HG02870 (cell line): Measurements from ENCODE around the gene CDC42BPB.
A peak's percentile ranks its signal among the peaks of the same experiment; 100 is the strongest.

ENCODE experiments used
- ATAC-seq: cut with Tn5 transposase; IDR thresholded peaks from one replicate; pipeline ENCODE4 v1.9.1; 2021; ENCODE audit warnings: mild to moderate bottlenecking, moderate library complexity; ENCODE audit not compliant: unreplicated experiment

The CDC42BPB gene

GRCh38 chr14:103057372-103058163 lies at the start of gene CDC42BPB:
TSS of gene CDC42BPB (minus strand) at chr14:103057549. CDS start at chr14:103057173, 376 bp downstream.
- peak; percentile 56 for ATAC-seq

DNA sequence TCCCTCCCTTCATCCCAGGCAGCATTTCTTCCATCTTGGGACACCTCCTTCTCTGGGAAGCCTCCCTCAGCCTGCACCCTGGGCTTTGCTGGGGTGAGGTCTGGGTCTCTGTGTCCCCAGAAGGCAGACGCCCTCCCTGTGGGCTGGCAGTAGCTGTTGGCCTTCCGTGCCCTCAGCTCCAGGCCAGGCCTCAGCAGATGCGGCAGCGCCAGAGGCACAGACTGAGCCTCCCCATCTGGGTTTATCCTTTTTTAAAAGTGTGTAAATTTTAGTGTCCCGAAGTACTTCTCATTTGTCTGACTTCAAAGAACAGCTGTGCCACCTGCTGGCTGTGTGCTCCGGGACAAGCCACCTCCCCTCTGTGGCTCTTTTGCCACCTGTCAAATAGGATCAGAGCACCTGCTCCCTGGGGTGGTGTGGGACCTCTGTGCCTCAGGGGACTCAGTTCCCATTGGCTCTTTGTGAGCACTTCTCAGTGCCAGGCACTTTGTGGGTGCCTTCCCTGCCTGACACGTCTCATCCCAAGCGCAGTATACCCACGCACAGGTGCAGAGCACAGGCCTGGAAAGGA lies 48.3 kb upstream of the CDC42BPB start:
- no peak for ATAC-seq

DNA sequence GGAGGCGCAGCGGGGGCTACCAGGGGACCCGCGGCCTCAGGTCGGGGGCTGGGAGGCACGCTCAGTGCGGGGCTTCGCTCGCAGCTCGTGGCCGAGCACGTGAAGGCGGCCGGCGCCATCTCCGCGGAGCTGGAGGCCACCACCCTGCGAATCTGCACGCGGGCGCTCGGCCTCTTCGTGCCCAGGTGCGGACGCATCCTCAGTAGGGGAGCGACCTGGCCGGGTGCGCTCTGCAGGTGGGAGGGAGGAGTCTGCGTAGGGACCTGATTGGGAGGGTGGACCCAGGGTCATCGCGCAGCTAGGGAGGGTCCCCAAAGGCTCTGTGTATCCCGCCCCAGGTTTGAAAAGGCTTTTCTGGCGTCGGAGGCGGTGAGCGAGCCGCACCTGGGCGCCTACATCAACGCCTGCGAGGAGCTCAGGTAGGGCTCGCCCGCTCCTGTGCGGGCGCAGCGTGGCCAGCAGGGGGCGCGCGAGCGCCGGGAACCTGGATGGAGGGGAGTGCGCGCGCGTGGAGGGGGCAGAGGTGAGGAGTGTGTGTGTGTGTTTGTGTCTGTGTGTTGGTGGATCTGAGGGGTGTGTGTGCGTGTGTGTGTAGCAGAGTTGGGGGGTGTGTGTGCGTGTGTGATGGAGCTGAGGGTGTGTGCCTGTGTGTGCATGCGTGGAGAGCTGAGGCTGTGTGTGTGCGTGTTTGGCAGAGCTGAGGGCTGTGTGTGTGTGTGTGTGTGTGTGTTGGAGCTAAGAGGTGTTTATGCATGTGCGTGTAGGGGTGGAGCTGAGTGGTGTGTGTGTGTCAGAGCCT lies 47.5 kb upstream of the CDC42BPB start:
- ATAC-seq = no peak

DNA sequence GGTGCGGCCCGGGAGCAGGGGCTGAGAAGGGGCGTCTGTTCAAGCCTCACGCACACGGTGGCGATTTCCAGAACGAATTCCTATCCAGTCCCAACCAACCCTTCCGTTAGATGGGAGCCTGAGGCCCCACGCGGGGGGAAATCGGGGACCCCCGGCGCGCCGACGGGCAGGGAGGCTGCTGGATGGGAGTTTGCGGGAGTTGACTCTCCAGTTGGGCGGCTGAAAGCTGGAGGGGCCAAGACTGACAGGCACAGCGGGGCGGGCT lies 47.0 kb upstream of the CDC42BPB start:
- ATAC-seq = no peak

GRCh38 chr14:103103461-103104388 lies 46.4 kb upstream of the CDC42BPB start:
- ATAC-seq = no peak

GRCh38 chr14:103102689-103103260 lies 45.4 kb upstream of the CDC42BPB start:
- no peak for ATAC-seq

- no peak for ATAC-seq
These were observed 44.8 kb upstream of the CDC42BPB start for GRCh38 chr14:103101963-103102688.

GRCh38 chr14:103101257-103101962 lies 44.1 kb upstream of the CDC42BPB start:
- ATAC-seq = no peak

GRCh38 chr14:103100281-103101121 lies 43.2 kb upstream of the CDC42BPB start:
- ATAC-seq = peak; percentile 54

- no peak for ATAC-seq
These were observed 42.5 kb upstream of the CDC42BPB start for GRCh38 chr14:103099733-103100280.

GRCh38 chr14:103099081-103099732 lies 41.9 kb upstream of the CDC42BPB start:
- ATAC-seq = no peak

DNA sequence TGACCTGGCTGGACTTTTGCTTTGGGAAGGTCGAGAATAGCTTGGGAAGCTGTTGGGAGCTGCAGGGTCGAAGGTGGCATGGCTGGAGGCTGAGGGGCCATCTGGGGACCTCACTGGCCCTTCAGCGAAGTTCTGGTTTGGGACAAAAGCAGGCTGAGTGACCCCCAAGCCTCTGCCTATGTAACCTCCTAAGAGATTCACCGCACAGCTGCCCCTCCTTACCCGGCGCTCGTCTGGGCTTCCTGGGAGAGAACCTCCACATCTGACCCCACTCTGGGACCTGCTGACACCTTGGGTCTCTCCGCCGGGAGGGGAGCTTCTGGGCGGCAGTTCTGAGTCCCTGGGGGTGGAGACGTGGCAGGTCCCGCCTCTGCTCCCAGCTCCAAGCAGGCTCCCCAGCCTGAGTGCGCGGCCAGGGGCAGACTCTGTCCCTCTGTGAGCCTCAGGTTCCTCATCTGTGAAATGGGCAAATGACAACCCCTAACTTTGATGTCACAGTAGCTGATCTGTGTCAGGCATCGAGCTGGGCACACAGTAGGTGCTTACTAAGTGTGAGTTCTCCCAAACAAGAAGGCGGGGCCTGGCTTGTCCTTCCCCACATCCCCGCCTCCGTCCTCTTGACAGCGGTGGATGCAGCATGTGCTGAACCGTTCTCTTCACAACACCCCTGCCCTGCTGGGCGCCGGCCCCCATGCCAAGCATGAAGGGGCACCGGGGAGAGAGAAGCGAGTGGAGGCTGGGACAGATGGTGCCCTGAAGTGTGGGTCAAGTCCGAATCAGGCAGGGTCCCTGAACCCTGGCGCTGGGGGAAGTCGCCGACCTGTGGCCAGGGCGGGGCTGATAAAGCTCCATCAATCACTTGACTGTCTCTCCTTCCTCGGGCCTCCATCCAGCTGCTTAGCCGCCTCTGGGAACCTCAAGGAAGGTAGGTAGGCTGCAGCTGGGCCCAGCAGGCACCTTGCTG lies 40.9 kb upstream of the CDC42BPB start:
- ATAC-seq = no peak

- no peak for ATAC-seq
These were observed 40.1 kb upstream of the CDC42BPB start for GRCh38 chr14:103097244-103097993.

GRCh38 chr14:103096387-103096786 lies 39.0 kb upstream of the CDC42BPB start:
- no peak for ATAC-seq

GRCh38 chr14:103095210-103095778 lies 37.9 kb upstream of the CDC42BPB start:
- no peak for ATAC-seq
